Caco-2 (cell line): ENCODE measurements around the gene ZNF182. TPM values are rescaled to one million over a fixed set of nuclear protein-coding genes. Genes with fewer than 3 reads are reported as not detected.

Source experiments
- BruUV-seq: library from RNA; stranded (reverse); fragments of 400-500 nt; replicated peaks from 2 replicates; lab custom pipeline; 2021; lab: Mats Ljungman, UMichigan
- CTCF ChIA-PET: fragments of 300-600 bp; sonication (Branson Sonifier 250); formaldehyde crosslinking; loops from one replicate; lab custom pipeline; 2022; ENCODE audit warnings: antibody characterized with exemption; lab: Charles Lee
- POLR2A ChIA-PET: fragments of 300-600 bp; sonication (Branson Sonifier 250); formaldehyde crosslinking; loops from one replicate; lab custom pipeline; 2022; ENCODE audit warnings: antibody characterized with exemption; lab: Charles Lee
- DNase-seq, 2 experiments: peaks; one replicate each; pipeline versions ENCODE4 v3.0.0 to v3.0.0-alpha.2; 2020 to 2022
- H3K27me3 ChIP-seq: replicated peaks from 2 replicates; pipeline ENCODE4 v1.6.0; 2011; ENCODE audit warnings: low read length; ENCODE audit not compliant: control insufficient read depth, insufficient read depth
- H3K36me3 ChIP-seq: 2 replicates; pipeline ENCODE4 v1.5.1; 2011; ENCODE audit warnings: low read length; ENCODE audit not compliant: control insufficient read depth, insufficient read depth
- H3K4me1 ChIP-seq: fragments of 250-450 bp; sonication (Bioruptor Pico); 2 replicates; pipeline ENCODE4 v1.5.1; 2020; ENCODE audit warnings: mild to moderate bottlenecking
- H3K4me3 ChIP-seq: 2 replicates; pipeline ENCODE4 v1.5.1; 2011; ENCODE audit warnings: low read depth, mild to moderate bottlenecking, control low read depth, low read length
- H3K9me3 ChIP-seq: fragments of 250-450 bp; sonication (Bioruptor Pico); 2 replicates; pipeline ENCODE4 v1.5.1; 2020; ENCODE audit warnings: mild to moderate bottlenecking, moderate library complexity
- H3K27ac Mint-ChIP-seq: one replicate; pipeline ENCODE4 v1.8.0; 2022; ENCODE audit warnings: mixed read lengths; ENCODE audit not compliant: unreplicated experiment
- H3K27me3 Mint-ChIP-seq: one replicate; pipeline ENCODE4 v1.8.0; 2022; ENCODE audit warnings: mixed read lengths; ENCODE audit not compliant: insufficient read depth, unreplicated experiment
- H3K36me3 Mint-ChIP-seq: one replicate; pipeline ENCODE4 v1.8.0; 2022; ENCODE audit warnings: mild to moderate bottlenecking, mixed read lengths; ENCODE audit not compliant: insufficient read depth, unreplicated experiment
- H3K4me1 Mint-ChIP-seq: one replicate; pipeline ENCODE4 v1.8.0; 2022; ENCODE audit warnings: low read depth, mixed read lengths; ENCODE audit not compliant: unreplicated experiment
- H3K4me3 Mint-ChIP-seq: one replicate; pipeline ENCODE4 v1.8.0; 2022; ENCODE audit warnings: mild to moderate bottlenecking, moderate library complexity, mixed read lengths; ENCODE audit not compliant: unreplicated experiment
- H3K9me3 Mint-ChIP-seq: one replicate; pipeline ENCODE4 v1.8.0; 2022; ENCODE audit warnings: mixed read lengths; ENCODE audit not compliant: unreplicated experiment
- intact Hi-C: fragments of 100-400 bp; cut with micrococcal nuclease; formaldehyde crosslinking; loops from one replicate; pipeline ENCODE4 v1.10.0; 2022; ENCODE audit not compliant: unreplicated experiment
- total RNA-seq: library from RNA; stranded (reverse); gene quantifications from 2 replicates; pipeline ENCODE4 v1.2.3, GENCODE V29; 2022
- TF ChIP-seq, protein P1 (sequence below), 2 experiments: fragments of 200-600 bp in 1 of 2; IDR thresholded peaks; 1 replicate in 1 of 2; 2 replicates in 1 of 2; pipeline versions ENCODE4 v1.5.1 to v1.8.0; 2011 to 2022; ENCODE audit warnings: antibody characterized with exemption in 1 of 2, control low read depth in 1 of 2, inconsistent platforms in 1 of 2, low read depth in 1 of 2, low read length in 1 of 2, mild to moderate bottlenecking in 1 of 2, moderate library complexity in 1 of 2; ENCODE audit not compliant: insufficient read depth in 1 of 2, severe bottlenecking in 1 of 2, unreplicated experiment in 1 of 2

ZNF182 gene
- total RNA-seq, 1 experiment from 2014 or later = 3.9 TPM

DNA sequence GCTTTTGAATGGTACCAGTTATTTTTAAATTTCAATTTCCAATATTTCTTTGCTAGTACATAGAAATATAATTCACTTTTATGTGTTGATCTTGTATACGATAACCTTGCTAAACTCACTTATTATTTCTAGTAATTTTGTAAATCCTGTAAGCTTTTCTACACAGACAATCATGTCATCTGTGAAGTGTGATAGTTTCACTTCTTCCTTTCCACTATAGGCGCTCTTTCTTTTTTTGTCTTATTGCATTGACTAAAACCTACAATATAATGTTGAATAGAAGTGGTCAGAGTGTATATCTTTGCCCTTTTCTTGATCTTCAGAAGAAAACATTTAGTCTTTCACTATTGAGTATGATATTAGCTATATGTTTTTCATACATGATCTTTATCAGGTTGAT, 76.6 kb downstream of the ZNF182 start:
- Histone ChIP-seq H3K36me3 (no peaks in the 10 kb centered on the region), H3K9me3 (no peaks in the 10 kb centered on the region), H3K4me3 (no peak overlapping the region), H3K27me3 (no peaks in the 10 kb centered on the region), H3K4me1 (no peaks in the 10 kb centered on the region)
- Mint-ChIP-seq H3K36me3 (no peaks in the 10 kb centered on the region), H3K27ac (no peak overlapping the region), H3K9me3 (no peaks in the 10 kb centered on the region), H3K4me1 (no peaks in the 10 kb centered on the region), H3K27me3 (no peaks in the 10 kb centered on the region), H3K4me3 (no peak overlapping the region)
- DNase-seq = no peak
- ChIA-PET CTCF (no interaction called here), POLR2A (no interaction called here)
- intact Hi-C loops = no loop called here
- no TSS peak for BruUV-seq
- TF ChIP-seq, protein P1, sequence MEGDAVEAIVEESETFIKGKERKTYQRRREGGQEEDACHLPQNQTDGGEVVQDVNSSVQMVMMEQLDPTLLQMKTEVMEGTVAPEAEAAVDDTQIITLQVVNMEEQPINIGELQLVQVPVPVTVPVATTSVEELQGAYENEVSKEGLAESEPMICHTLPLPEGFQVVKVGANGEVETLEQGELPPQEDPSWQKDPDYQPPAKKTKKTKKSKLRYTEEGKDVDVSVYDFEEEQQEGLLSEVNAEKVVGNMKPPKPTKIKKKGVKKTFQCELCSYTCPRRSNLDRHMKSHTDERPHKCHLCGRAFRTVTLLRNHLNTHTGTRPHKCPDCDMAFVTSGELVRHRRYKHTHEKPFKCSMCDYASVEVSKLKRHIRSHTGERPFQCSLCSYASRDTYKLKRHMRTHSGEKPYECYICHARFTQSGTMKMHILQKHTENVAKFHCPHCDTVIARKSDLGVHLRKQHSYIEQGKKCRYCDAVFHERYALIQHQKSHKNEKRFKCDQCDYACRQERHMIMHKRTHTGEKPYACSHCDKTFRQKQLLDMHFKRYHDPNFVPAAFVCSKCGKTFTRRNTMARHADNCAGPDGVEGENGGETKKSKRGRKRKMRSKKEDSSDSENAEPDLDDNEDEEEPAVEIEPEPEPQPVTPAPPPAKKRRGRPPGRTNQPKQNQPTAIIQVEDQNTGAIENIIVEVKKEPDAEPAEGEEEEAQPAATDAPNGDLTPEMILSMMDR (IDR thresholded peaks at IDR 0.05; ENCODE audit: insufficient read depth in 1 of 2, low read depth in 1 of 2, low read length in 1 of 2, severe bottlenecking in 1 of 2, unreplicated experiment in 1 of 2) = no peak

Other genes with a start within 250 kb of the ZNF182 start
- gene ZNF81, start 167.1 kb downstream of the ZNF182 start, total RNA-seq = 7.7 and 9.5 TPM in 2 replicates
- gene SPACA5, start 3.0 kb upstream of the ZNF182 start, total RNA-seq = not detected in 2 replicates
- 2.0 and 2.7 TPM in 2 replicates for gene ZNF630, start 67.7 kb upstream of the ZNF182 start, total RNA-seq
- not detected in 2 replicates for gene SPACA5B, start 126.6 kb upstream of the ZNF182 start, total RNA-seq
- gene SSX5, start 192.8 kb upstream of the ZNF182 start, total RNA-seq = not detected in 2 replicates